ENCODE data around the gene LAMC1. TPM values are rescaled to one million over a fixed set of nuclear protein-coding genes. Genes with fewer than 3 reads are reported as not detected.

Gene LAMC1
- total and polyA plus RNA-seq, 2 donors (not counting 1 experiment from before 2014, with no cell fraction given) = 11.5 to 34.0 TPM

- Histone ChIP-seq H3K4me1 (ENCODE audit: control insufficient read depth in 2 of 2, insufficient read depth in 2 of 2, low read length in 2 of 2) (no peaks in the 10 kb centered on the region), H3K9me3 (ENCODE audit: control extremely low read depth in 1 of 3, control insufficient read depth in 2 of 3, insufficient read depth in 1 of 3, low read length in 2 of 3) (peaks cover 0 to 5% (median 0%) of the 10 kb centered on the region in 3 donors), H3K4me3 (ENCODE audit: control extremely low read depth in 1 of 5, extremely low read depth in 1 of 5, insufficient read depth in 1 of 5, low read depth in 2 of 5, low read length in 4 of 5) (no peak overlapping the region), H3K79me2 (ENCODE audit: control insufficient read depth, insufficient read depth, low read length) (no peaks in the 10 kb centered on the region), H3K27ac (ENCODE audit: low read length in 2 of 2) (no peak overlapping the region), H3K27me3 (replicated peaks in 1 of 4; ENCODE audit: control extremely low read depth in 1 of 4, control insufficient read depth in 3 of 4, insufficient read depth in 4 of 4, low read length in 3 of 4) (peaks cover 0 to 8% (median 1%) of the 10 kb centered on the region in 4 experiments), H4K20me1 (ENCODE audit: control insufficient read depth, insufficient read depth, low read length, poor library complexity, severe bottlenecking) (no peaks in the 10 kb centered on the region), H3K9ac (ENCODE audit: low read length) (no peak overlapping the region), H3K36me3 (replicated peaks in 1 of 2; ENCODE audit: control extremely low read depth in 1 of 2, control insufficient read depth in 1 of 2, extremely low read depth in 1 of 2, insufficient read depth in 2 of 2, low read length in 1 of 2) (no peaks in the 10 kb centered on the region), H2AFZ (ENCODE audit: insufficient read depth, low read depth, low read length, poor library complexity, severe bottlenecking) (no peak overlapping the region), H3K4me2 (replicated peaks; ENCODE audit: low read depth, low read length, poor library complexity, severe bottlenecking) (no peak overlapping the region)
- TF ChIP-seq EZH2 (IDR thresholded peaks at IDR 0.05; ENCODE audit: borderline replicate concordance, insufficient read depth, low read depth, low read length, poor library complexity, severe bottlenecking) (no peak), CTCF (IDR thresholded peaks at IDR 0.05) (no peak)
- Mint-ChIP-seq H3K27ac (no peak overlapping the region), H3K9me3 (ENCODE audit: insufficient read depth) (no peaks in the 10 kb centered on the region), H3K4me3 (no peak overlapping the region), H3K4me1 (no peaks in the 10 kb centered on the region), H3K27me3 (peaks cover 8% of the 10 kb centered on the region)
- ChIA-PET CTCF (no interaction called here), POLR2A (no interaction called here)
- DNase-seq (no peak), ATAC-seq (ENCODE audit: low read depth) (no peak)
- intact Hi-C loops (cut with micrococcal nuclease) = no loop called here
- 90% methylated on average over 1 of the region's 1 CpG for WGBS (ENCODE audit: insufficient coverage)
Observed at GRCh38 chr1:183164340-183164739, 141.1 kb downstream of the LAMC1 start.

- no peaks in the 10 kb centered on the region for H4K20me1 ChIP-seq (ENCODE audit: control insufficient read depth, insufficient read depth, low read length, poor library complexity, severe bottlenecking)
- no peaks in the 10 kb centered on the region for H3K4me1 ChIP-seq (ENCODE audit: control insufficient read depth in 2 of 2, insufficient read depth in 2 of 2, low read length in 2 of 2)
- H3K27ac ChIP-seq (ENCODE audit: low read length in 2 of 2) = no peak overlapping the region
- CTCF ChIA-PET = no interaction called here
- no peaks in the 10 kb centered on the region for H3K9me3 Mint-ChIP-seq (ENCODE audit: insufficient read depth)
- no peak for TF ChIP-seq CTCF (IDR thresholded peaks at IDR 0.05)
- TF ChIP-seq EZH2 (IDR thresholded peaks at IDR 0.05; ENCODE audit: borderline replicate concordance, insufficient read depth, low read depth, low read length, poor library complexity, severe bottlenecking) = no peak
- peaks cover 9% of the 10 kb centered on the region for H3K27me3 Mint-ChIP-seq
- WGBS (ENCODE audit: insufficient coverage) = no CpG with 5 or more reads among the region's 4 CpGs
- no peaks in the 10 kb centered on the region for H3K79me2 ChIP-seq (ENCODE audit: control insufficient read depth, insufficient read depth, low read length)
- H3K4me1 Mint-ChIP-seq = no peaks in the 10 kb centered on the region
- H3K9me3 ChIP-seq (ENCODE audit: control extremely low read depth in 1 of 3, control insufficient read depth in 2 of 3, insufficient read depth in 1 of 3, low read length in 2 of 3) = peaks cover 0 to 5% (median 1%) of the 10 kb centered on the region in 3 donors
- intact Hi-C loops (cut with micrococcal nuclease) = no loop called here
- POLR2A ChIA-PET = no interaction called here
- ATAC-seq (ENCODE audit: low read depth) = no peak
- no peak overlapping the region for H3K4me3 ChIP-seq (ENCODE audit: control extremely low read depth in 1 of 5, extremely low read depth in 1 of 5, insufficient read depth in 1 of 5, low read depth in 2 of 5, low read length in 4 of 5)
- H3K4me2 ChIP-seq (replicated peaks; ENCODE audit: low read depth, low read length, poor library complexity, severe bottlenecking) = no peak overlapping the region
- H3K27ac Mint-ChIP-seq = no peak overlapping the region
- DNase-seq = no peak
- H3K36me3 ChIP-seq (replicated peaks in 1 of 2; ENCODE audit: control extremely low read depth in 1 of 2, control insufficient read depth in 1 of 2, extremely low read depth in 1 of 2, insufficient read depth in 2 of 2, low read length in 1 of 2) = no peaks in the 10 kb centered on the region
- H3K27me3 ChIP-seq (replicated peaks in 1 of 4; ENCODE audit: control extremely low read depth in 1 of 4, control insufficient read depth in 3 of 4, insufficient read depth in 4 of 4, low read length in 3 of 4) = peaks cover 0 to 8% (median 1%) of the 10 kb centered on the region in 4 experiments
- H3K9ac ChIP-seq (ENCODE audit: low read length) = no peak overlapping the region
- H2AFZ ChIP-seq (ENCODE audit: insufficient read depth, low read depth, low read length, poor library complexity, severe bottlenecking) = no peak overlapping the region
- no peak overlapping the region for H3K4me3 Mint-ChIP-seq
Observed at GRCh38 chr1:183164963-183165362, 141.7 kb downstream of the LAMC1 start.

Measured in B cell (primary cell).